Measurements from ENCODE around the gene NCAPD3. TPM values are rescaled to one million over a fixed set of nuclear protein-coding genes. Genes with fewer than 3 reads are reported as not detected.
A peak's percentile ranks its signal among the peaks of the same experiment; 100 is the strongest.
"Not testable (repeated sequence)": the region's sequence is repeated elsewhere in the genome, so short reads cannot be mapped to it uniquely, and the experiment has no call there.

The NCAPD3 gene
- total and polyA plus RNA-seq, 3 experiments from 2014 or later: 14.3 to 80.4 (median 76.7) TPM

DNA sequence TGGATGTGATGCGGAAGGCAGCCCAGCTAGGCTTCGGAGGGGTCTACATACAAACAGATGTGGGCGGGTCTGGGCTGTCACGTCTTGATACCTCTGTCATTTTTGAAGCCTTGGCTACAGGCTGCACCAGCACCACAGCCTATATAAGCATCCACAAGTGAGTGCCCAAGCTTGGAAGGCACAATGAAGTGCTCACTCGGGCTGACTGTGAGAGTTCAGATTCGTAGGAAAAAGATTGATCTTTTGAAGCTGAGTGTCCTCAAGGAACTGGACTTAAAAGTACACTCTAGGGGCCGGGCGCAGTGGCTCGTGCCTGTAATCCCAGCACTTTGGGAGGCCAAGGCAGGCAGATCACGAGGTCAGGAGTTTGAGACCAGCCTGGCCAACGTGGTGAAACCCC is 33.3 kb upstream of the NCAPD3 start:
- Histone ChIP-seq H3K36me3 (ENCODE audit: insufficient read depth, low read length) (peaks cover 28% of the 10 kb centered on the region), H3K4me3 (ENCODE audit: low read length) (no peak overlapping the region), H3K9me3 (ENCODE audit: low read length) (no peaks in the 10 kb centered on the region), H3K27ac (ENCODE audit: low read depth, low read length) (no peak overlapping the region), H3K4me1 (ENCODE audit: insufficient read depth, low read length) (peaks cover 16% of the 10 kb centered on the region), H3K27me3 (ENCODE audit: insufficient read depth, low read length, poor library complexity, severe bottlenecking) (no peaks in the 10 kb centered on the region)
- H3K27ac Mint-ChIP-seq: peak overlapping the region in 1 of 8 donors; percentile 10
- H3K4me3 Mint-ChIP-seq: no peak overlapping the region
- peaks cover 0 to 63% (median 17%) of the 10 kb centered on the region in 3 donors for H3K36me3 Mint-ChIP-seq
- no peak for DNase-seq
- H3K9me3 Mint-ChIP-seq: no peaks in the 10 kb centered on the region
- no peaks in the 10 kb centered on the region for H3K27me3 Mint-ChIP-seq
- POLR2A ChIA-PET: no interaction called here
- CTCF ChIA-PET: interaction anchor here (2.0 kb wide), 1 partner anchor 19 kb away, joined by 6 read pairs; the partner anchor contains the start of gene GLB1L3
- peaks cover 22 to 33% (median 28%) of the 10 kb centered on the region in 3 donors for H3K4me1 Mint-ChIP-seq

DNA sequence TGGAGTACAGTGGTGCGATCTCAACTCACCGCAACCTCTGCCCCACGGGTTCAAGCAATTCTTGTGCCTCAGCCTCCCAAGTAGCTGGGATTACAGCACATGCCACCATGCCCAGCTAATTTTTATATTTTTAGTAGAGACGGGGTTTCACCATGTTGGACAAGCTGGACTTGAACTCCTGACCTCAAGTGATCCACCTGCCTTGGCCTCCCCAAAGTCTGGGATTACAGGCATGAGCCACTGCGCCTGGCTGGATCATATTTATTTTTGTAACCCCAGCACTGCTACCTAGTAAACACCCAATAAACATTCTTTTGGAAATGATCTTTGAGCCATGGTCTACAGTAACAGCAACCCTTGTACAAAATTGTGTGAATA is 31.4 kb upstream of the NCAPD3 start:
- H3K36me3 ChIP-seq (ENCODE audit: insufficient read depth, low read length): peaks cover 23% of the 10 kb centered on the region

DNA sequence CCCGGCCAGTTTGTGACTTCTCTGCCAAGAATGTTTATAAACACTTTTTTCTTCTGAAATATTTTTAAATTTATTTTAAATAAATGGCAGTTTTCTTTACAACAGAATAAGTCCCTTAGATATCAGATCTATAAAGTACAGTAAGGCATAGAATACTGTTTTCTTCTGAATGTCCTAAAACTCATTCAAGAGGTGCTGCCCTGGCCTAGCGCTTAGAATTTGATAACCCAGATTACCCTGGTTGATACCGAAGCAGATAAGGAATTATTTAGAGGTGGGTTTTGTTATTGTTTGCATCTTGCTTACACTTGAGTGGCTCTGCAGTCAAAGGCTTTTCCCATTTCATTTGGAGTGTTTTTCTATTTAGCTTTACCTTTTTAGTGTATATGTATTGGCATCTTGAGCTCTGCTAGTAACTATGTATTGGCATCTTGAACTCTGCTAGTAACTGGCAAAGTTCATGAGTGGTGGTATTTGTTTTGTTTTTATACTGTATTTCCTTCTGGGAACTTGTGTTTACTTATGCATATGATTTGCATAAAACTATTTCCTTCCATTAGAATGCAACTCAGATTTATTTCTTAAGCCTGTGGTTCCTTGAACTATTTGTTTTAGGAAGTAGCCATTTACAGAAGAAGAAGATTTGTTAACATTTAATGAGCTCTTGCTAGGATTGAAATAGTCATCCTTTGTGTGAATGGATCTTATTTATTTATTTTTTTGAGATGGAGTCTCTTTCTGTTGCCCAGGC is 30.8 kb upstream of the NCAPD3 start:
- H3K27me3 Mint-ChIP-seq: no peaks in the 10 kb centered on the region
- H3K9me3 Mint-ChIP-seq: no peaks in the 10 kb centered on the region
- H3K4me3 Mint-ChIP-seq: peak overlapping the region in 6 of 7 donors; percentile 88 to 99 (median 95)
- Histone ChIP-seq H3K36me3 (ENCODE audit: insufficient read depth, low read length) (peaks cover 21% of the 10 kb centered on the region), H3K9me3 (ENCODE audit: low read length) (no peaks in the 10 kb centered on the region), H3K27me3 (ENCODE audit: insufficient read depth, low read length, poor library complexity, severe bottlenecking) (no peaks in the 10 kb centered on the region), H3K4me3 (ENCODE audit: low read length) (no peak overlapping the region), H3K4me1 (ENCODE audit: insufficient read depth, low read length) (peaks cover 25% of the 10 kb centered on the region), H3K27ac (ENCODE audit: low read depth, low read length) (no peak overlapping the region)
- DNase-seq: no peak
- peaks cover 0 to 55% (median 11%) of the 10 kb centered on the region in 3 donors for H3K36me3 Mint-ChIP-seq
- ChIA-PET CTCF (interaction anchor here (0.9 to 2.0 kb wide), 7 partner anchors 8 to 47 kb away, joined by 3 to 8 read pairs (median 4); partner anchors contain the start of genes GLB1L3 and VPS26B), POLR2A (interaction anchor here (1.0 to 4.4 kb wide), 2 partner anchors 19 to 30 kb away, joined by 7 to 36 read pairs; partner anchors contain the start of genes NCAPD3 and VPS26B)
- H3K27ac Mint-ChIP-seq: peak overlapping the region in 5 of 8 donors; percentile 17 to 85 (median 82)
- H3K4me1 Mint-ChIP-seq: peaks cover 30 to 43% (median 40%) of the 10 kb centered on the region in 3 donors

More for the DNA sequence above, 31.4 kb upstream of the NCAPD3 start:
- H3K27me3 Mint-ChIP-seq; H3K9me3 ChIP-seq (ENCODE audit: low read length); DNase-seq; H3K27me3 ChIP-seq (ENCODE audit: insufficient read depth, low read length, poor library complexity, severe bottlenecking); H3K27ac ChIP-seq (ENCODE audit: low read depth, low read length); H3K4me3 ChIP-seq (ENCODE audit: low read length); H3K9me3 Mint-ChIP-seq: not testable (repeated sequence)
- H3K27ac Mint-ChIP-seq: peak overlapping the region in 1 of 8 donors; percentile 20
- ChIA-PET POLR2A (interaction anchor here (4.4 kb wide), 1 partner anchor 30 kb away, joined by 36 read pairs; the partner anchor contains the start of genes NCAPD3 and VPS26B), CTCF (interaction anchor here (0.9 to 2.0 kb wide), 3 partner anchors 21 to 48 kb away, joined by 3 to 8 read pairs (median 3); partner anchors contain the start of genes GLB1L3 and VPS26B)
- peaks cover 0 to 55% (median 13%) of the 10 kb centered on the region in 3 donors for H3K36me3 Mint-ChIP-seq
- peak overlapping the region in 4 of 7 donors; percentile 36 to 91 (median 78) for H3K4me3 Mint-ChIP-seq
- H3K4me1 Mint-ChIP-seq: peaks cover 30 to 43% (median 40%) of the 10 kb centered on the region in 3 donors
- H3K4me1 ChIP-seq (ENCODE audit: insufficient read depth, low read length): peaks cover 25% of the 10 kb centered on the region

DNA sequence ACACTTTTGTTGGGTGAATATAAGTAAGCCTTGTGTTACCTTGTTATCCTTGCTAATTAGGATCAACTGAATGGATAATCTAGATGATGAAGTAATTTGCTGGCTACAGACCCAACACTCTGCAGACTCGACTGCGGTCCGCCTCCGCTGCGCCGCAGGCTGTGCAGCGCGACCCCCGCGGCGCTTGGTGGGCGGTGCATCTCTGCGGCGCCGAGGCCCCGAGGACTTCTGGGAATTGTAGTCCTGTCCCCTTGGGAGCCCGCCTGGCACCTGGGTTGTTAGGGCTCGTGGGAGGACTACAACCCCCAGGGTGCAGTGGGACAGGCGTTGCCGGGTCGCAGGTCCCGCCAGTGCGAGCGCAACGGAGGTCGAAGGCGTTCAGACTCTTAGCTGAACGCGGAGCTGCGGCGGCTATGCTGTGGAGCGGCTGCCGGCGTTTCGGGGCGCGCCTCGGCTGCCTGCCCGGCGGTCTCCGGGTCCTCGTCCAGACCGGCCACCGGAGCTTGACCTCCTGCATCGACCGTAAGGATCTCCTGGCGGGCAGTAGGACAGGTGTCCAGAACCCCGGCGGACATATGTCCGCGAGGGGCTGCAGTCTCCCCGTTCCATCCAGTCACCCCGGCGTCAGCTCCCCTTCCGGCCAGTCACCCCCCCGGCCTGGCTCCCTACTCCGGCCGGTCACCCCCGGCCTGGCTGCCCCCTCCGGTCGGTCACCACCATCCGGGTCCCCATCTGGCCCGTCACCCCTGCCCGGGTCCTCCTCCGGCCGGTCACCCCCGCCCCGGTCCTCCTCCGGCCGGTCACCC is 29.6 kb upstream of the NCAPD3 start, which contains the start of the genes ACAD8 and THYN1:
Gene ACAD8 (plus strand): TSS at position 381 of the 806 bp plus-strand sequence. CDS start 33 bp downstream, at position 414.
Gene THYN1 (minus strand): TSS at position 165 of the 806 bp plus-strand sequence. CDS start 470 bp downstream, outside the sequence.
- H3K27me3 Mint-ChIP-seq: no peaks in the 10 kb centered on the region
- Histone ChIP-seq H3K4me3 (ENCODE audit: low read length) (peak within 1 kb of the TSS; percentile 91), H3K4me1 (ENCODE audit: insufficient read depth, low read length) (peaks cover 25% of the 10 kb centered on the region), H3K27ac (ENCODE audit: low read depth, low read length) (peak within 1 kb of the TSS; percentile 53), H3K36me3 (ENCODE audit: insufficient read depth, low read length) (peaks cover 20% of the 10 kb centered on the region), H3K27me3 (ENCODE audit: insufficient read depth, low read length, poor library complexity, severe bottlenecking) (no peaks in the 10 kb centered on the region), H3K9me3 (ENCODE audit: low read length) (no peaks in the 10 kb centered on the region)
- ChIA-PET CTCF (interaction anchor here (1.2 to 2.0 kb wide), 7 partner anchors 9 to 29 kb away, joined by 3 to 8 read pairs (median 5); partner anchors contain the start of genes GLB1L3, NCAPD3 and VPS26B), POLR2A (interaction anchor here (0.7 to 4.4 kb wide), 6 partner anchors 20 to 185 kb away, joined by 3 to 36 read pairs (median 4); partner anchors contain the start of genes GLB1L3, JAM3, NCAPD3 and VPS26B)
- peak within 1 kb of the TSS; percentile 88 to 99 (median 96) for H3K4me3 Mint-ChIP-seq
- peaks cover 0 to 55% (median 7%) of the 10 kb centered on the region in 3 donors for H3K36me3 Mint-ChIP-seq
- peak; percentile 94 to 98 (median 95) for DNase-seq
- peak within 1 kb of the TSS; percentile 76 to 97 (median 90) for H3K27ac Mint-ChIP-seq
- H3K4me1 Mint-ChIP-seq: peaks cover 30 to 47% (median 40%) of the 10 kb centered on the region in 3 donors
- H3K9me3 Mint-ChIP-seq: no peaks in the 10 kb centered on the region

DNA sequence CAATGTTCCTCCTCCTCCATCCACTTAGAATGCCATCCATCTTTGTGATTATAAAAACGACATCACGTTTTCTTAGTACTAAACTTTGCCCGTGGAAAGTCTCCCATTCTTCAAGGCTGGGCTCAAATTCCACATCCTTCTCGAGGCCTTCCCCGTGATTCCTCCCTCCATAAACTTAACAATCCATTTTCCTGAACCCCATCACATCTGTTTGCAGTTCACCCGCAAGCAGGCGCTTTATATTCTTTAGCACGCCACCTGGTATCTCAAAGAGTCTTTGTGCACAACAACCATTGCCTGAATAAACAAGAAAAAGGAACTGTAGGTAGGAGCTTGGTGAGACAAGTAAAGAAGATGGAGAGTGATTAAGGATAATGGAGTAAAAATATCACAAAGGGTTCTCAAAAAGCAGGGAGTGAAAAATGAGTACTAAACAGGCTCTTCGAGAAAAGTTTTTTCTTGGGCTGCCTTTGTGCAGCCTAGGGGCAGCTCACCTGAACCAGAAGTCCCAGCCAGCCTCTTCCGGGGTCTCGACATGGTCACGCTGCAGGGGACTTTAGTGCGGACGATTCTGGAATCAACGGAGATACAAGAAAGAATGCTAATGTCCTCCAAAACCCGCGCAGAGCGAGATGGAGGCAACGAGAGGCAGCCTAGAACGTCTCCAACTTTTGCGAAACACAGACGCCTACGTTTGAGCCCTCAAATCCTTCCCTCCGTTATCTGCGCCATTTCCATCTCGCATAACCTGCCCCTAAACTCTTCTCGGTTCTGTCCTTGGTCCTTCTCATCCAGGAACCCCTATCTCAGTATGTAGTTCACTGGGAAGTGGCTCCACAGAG is 28.8 kb upstream of the NCAPD3 start:
- peak overlapping the region; percentile 88 to 99 (median 96) for H3K4me3 Mint-ChIP-seq
- peak overlapping the region; percentile 76 to 97 (median 90) for H3K27ac Mint-ChIP-seq
- ChIA-PET CTCF (interaction anchor here (1.2 to 2.0 kb wide), 7 partner anchors 10 to 28 kb away, joined by 4 to 10 read pairs (median 5); partner anchors contain the start of genes GLB1L3, NCAPD3 and VPS26B), POLR2A (interaction anchor here (1.0 to 4.4 kb wide), 3 partner anchors 24 to 184 kb away, joined by 3 to 36 read pairs (median 3); partner anchors contain the start of genes JAM3, NCAPD3 and VPS26B)
- peaks cover 30 to 47% (median 40%) of the 10 kb centered on the region in 3 donors for H3K4me1 Mint-ChIP-seq
- Histone ChIP-seq H3K9me3 (ENCODE audit: low read length) (no peaks in the 10 kb centered on the region), H3K27ac (ENCODE audit: low read depth, low read length) (peak overlapping the region; percentile 53), H3K27me3 (ENCODE audit: insufficient read depth, low read length, poor library complexity, severe bottlenecking) (no peaks in the 10 kb centered on the region), H3K4me1 (ENCODE audit: insufficient read depth, low read length) (peaks cover 25% of the 10 kb centered on the region), H3K4me3 (ENCODE audit: low read length) (peak overlapping the region; percentile 91), H3K36me3 (ENCODE audit: insufficient read depth, low read length) (peaks cover 26% of the 10 kb centered on the region)
- H3K36me3 Mint-ChIP-seq: peaks cover 0 to 58% (median 6%) of the 10 kb centered on the region in 3 donors
- no peaks in the 10 kb centered on the region for H3K27me3 Mint-ChIP-seq
- no peaks in the 10 kb centered on the region for H3K9me3 Mint-ChIP-seq
- DNase-seq: no peak

DNA sequence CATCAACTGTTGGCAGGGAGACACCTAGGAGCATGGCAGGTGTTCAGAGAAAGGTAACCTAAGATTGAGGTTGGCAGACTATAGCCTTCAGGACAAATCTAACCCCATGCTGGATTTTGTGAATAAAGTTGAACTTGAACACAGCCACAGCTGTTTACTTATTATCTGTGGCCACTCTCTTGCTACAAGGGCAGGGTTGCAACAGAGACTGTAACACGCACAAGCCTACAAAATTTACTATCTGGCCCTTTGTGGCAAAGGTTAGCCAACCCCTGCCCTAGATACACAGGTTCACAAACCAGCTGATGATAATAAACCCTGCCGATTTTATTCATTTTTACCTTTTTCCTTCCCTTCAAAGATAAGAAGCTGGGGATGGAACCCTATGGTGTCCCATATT is 26.9 kb upstream of the NCAPD3 start:
- CTCF ChIA-PET: interaction anchor here (1.2 to 1.9 kb wide), 4 partner anchors 11 to 26 kb away, joined by 3 to 10 read pairs (median 7); partner anchors contain the start of genes GLB1L3, NCAPD3 and VPS26B
- POLR2A ChIA-PET: interaction anchor here (2.7 to 4.4 kb wide), 2 partner anchors 26 kb away, joined by 11 to 36 read pairs; partner anchors contain the start of genes NCAPD3 and VPS26B
- Histone ChIP-seq H3K27ac (ENCODE audit: low read depth, low read length) (no peak overlapping the region), H3K9me3 (ENCODE audit: low read length) (no peaks in the 10 kb centered on the region), H3K4me1 (ENCODE audit: insufficient read depth, low read length) (peaks cover 25% of the 10 kb centered on the region), H3K27me3 (ENCODE audit: insufficient read depth, low read length, poor library complexity, severe bottlenecking) (no peaks in the 10 kb centered on the region), H3K36me3 (ENCODE audit: insufficient read depth, low read length) (peaks cover 33% of the 10 kb centered on the region), H3K4me3 (ENCODE audit: low read length) (no peak overlapping the region)
- Mint-ChIP-seq H3K4me1 (peaks cover 30 to 43% (median 39%) of the 10 kb centered on the region in 3 donors), H3K9me3 (no peaks in the 10 kb centered on the region), H3K27ac (peak overlapping the region in 3 of 8 donors; percentile 27 to 80 (median 40)), H3K27me3 (no peaks in the 10 kb centered on the region), H3K36me3 (peaks cover 0 to 66% (median 12%) of the 10 kb centered on the region in 3 donors), H3K4me3 (no peak overlapping the region)
- no peak for DNase-seq
